ENCODE results near the gene METTL22. TPM values are rescaled to one million over a fixed set of nuclear protein-coding genes. Genes with fewer than 3 reads are reported as not detected.

METTL22 gene
- total and polyA plus RNA-seq, 2 donors (not counting 3 experiments of a cell fraction or from before 2014, with no cell fraction given) = 42.0 to 52.6 TPM

- TF ChIP-seq MYC (IDR thresholded peaks at IDR 0.05; ENCODE audit: low read depth, low read length) (no peak), CTCF (IDR thresholded peaks at IDR 0.05; ENCODE audit: extremely low read depth in 1 of 2, insufficient read depth in 1 of 2, low read depth in 1 of 2, low read length in 2 of 2) (no peak), FOS (IDR thresholded peaks at IDR 0.05; ENCODE audit: borderline replicate concordance, insufficient read depth, low read length) (no peak), MAX (IDR thresholded peaks at IDR 0.05; ENCODE audit: insufficient read depth, insufficient read length) (no peak), GATA2 (IDR thresholded peaks at IDR 0.05; ENCODE audit: insufficient read depth, insufficient read length, low read depth, low read length) (no peak), POLR2AphosphoS5 (IDR thresholded peaks at IDR 0.05; ENCODE audit: insufficient read depth, low read depth, low read length) (no peak), JUN (IDR thresholded peaks at IDR 0.05; ENCODE audit: borderline replicate concordance, insufficient read depth, insufficient read length, low read depth) (no peak), POLR2A (IDR thresholded peaks at IDR 0.05; ENCODE audit: low read depth, low read length) (no peak), EZH2 (IDR thresholded peaks at IDR 0.05; ENCODE audit: borderline replicate concordance, low read depth, low read length, severe bottlenecking) (no peak)
- no peaks in the 10 kb centered on the region for H3K27me3 ChIP-seq (ENCODE audit: control insufficient read depth in 2 of 2, insufficient read depth in 2 of 2, low read length in 2 of 2)
- no peak for FAIRE-seq
- H3K27ac ChIP-seq (ENCODE audit: insufficient read depth, low read depth, low read length) = no peak overlapping the region
- intact Hi-C loops (cut with micrococcal nuclease) = no loop called here
- H3K4me3 ChIP-seq (replicated peaks in 1 of 3; ENCODE audit: insufficient read depth in 1 of 3, low read depth in 1 of 3, low read length in 3 of 3) = no peak overlapping the region
- H3K36me3 ChIP-seq (ENCODE audit: control insufficient read depth in 2 of 2, extremely low read depth in 1 of 2, insufficient read depth in 2 of 2, low read length in 2 of 2) = peaks cover 19 to 48% of the 10 kb centered on the region in 2 experiments
- CTCF ChIA-PET = no interaction called here
- no peaks in the 10 kb centered on the region for H3K9me1 ChIP-seq (replicated peaks; ENCODE audit: control insufficient read depth, extremely low read depth, insufficient read depth, low read length)
- no peaks in the 10 kb centered on the region for H3K79me2 ChIP-seq (ENCODE audit: control insufficient read depth, insufficient read depth, low read length)
- no peaks in the 10 kb centered on the region for H3K4me1 ChIP-seq (ENCODE audit: control insufficient read depth, extremely low read depth, insufficient read depth, low read length)
- no peaks in the 10 kb centered on the region for H4K20me1 ChIP-seq (replicated peaks; ENCODE audit: control insufficient read depth, extremely low read depth, insufficient read depth, low read length)
- POLR2A ChIA-PET = no interaction called here
- H3K9ac ChIP-seq (replicated peaks; ENCODE audit: extremely low read depth, insufficient read depth, low read length) = no peak overlapping the region
- no peak overlapping the region for H3K4me2 ChIP-seq (ENCODE audit: insufficient read depth, low read length)
- dilution Hi-C loops (cut with MboI; ENCODE audit: extremely low pct_ligation_motif_present, low sequenced_read_pairs) = no loop called here
- BruUV-seq (replicated peaks) = no TSS peak
- no peak overlapping the region for H2AFZ ChIP-seq (ENCODE audit: low read depth, low read length)
- no peaks in the 10 kb centered on the region for H3K9me3 ChIP-seq (replicated peaks; ENCODE audit: control insufficient read depth, insufficient read depth, low read length)
- no peak for DNase-seq (ENCODE audit: low read depth, low spot score)
These were observed 24.3 kb downstream of the METTL22 start for GRCh38 chr16:8645831-8646230.
